Measurements from ENCODE around the gene CSMD2. TPM values are rescaled to one million over a fixed set of nuclear protein-coding genes. Genes with fewer than 3 reads are reported as not detected.

Gene CSMD2
- total and polyA plus RNA-seq, 4 experiments from 2014 or later = not detected

- CTCF ChIA-PET (ENCODE audit: partially characterized antibody) = no interaction called here
- Histone ChIP-seq H3K36me3 (ENCODE audit: insufficient read depth, low read length) (no peaks in the 10 kb centered on the region), H3K4me3 (ENCODE audit: low read length in 2 of 2) (no peak overlapping the region), H3K27ac (ENCODE audit: low read depth, low read length) (no peak overlapping the region), H3K27me3 (ENCODE audit: insufficient read depth, low read length) (no peaks in the 10 kb centered on the region), H3K9me3 (ENCODE audit: control insufficient read depth in 1 of 2, low read length in 2 of 2) (no peaks in the 10 kb centered on the region), H3K4me1 (ENCODE audit: insufficient read depth, low read length) (no peaks in the 10 kb centered on the region)
- H3K9me3 Mint-ChIP-seq = peaks cover 0 to 2% (median 0%) of the 10 kb centered on the region in 8 donors
- POLR2A ChIA-PET (ENCODE audit: partially characterized antibody) = no interaction called here
- DNase-seq = no peak
- no peak overlapping the region for H3K27ac Mint-ChIP-seq
- no peak overlapping the region for H3K4me3 Mint-ChIP-seq
- no peaks in the 10 kb centered on the region for H3K4me1 Mint-ChIP-seq
- intact Hi-C loops (cut with micrococcal nuclease) = no loop called here
- H3K27me3 Mint-ChIP-seq = peaks cover 5 to 6% of the 10 kb centered on the region in 2 donors
- no peaks in the 10 kb centered on the region for H3K36me3 Mint-ChIP-seq
Measured at GRCh38 chr1:33719771-33720670, 445.0 kb downstream of the CSMD2 start.

- H3K36me3 Mint-ChIP-seq = no peaks in the 10 kb centered on the region
Measured at GRCh38 chr1:33719326-33719725, 445.7 kb downstream of the CSMD2 start.

DNA sequence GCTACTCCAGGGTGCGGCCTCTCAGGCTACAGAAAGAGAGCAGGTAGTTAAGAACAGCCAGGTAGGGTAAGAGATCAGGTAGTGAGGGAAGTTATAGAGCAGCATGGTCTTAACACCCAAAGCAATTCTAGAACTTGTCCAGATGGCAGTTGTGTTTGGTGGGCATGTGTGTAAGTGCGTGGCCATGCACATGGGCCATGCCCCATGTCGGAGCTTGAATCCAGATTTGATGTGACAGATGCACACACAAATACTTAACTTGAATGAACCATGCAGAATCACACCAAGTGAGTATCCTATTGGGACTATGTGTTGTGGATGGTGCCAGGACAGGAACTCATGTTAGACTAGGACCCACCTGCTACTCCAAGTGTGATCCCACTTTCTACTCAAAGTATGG is 446.8 kb downstream of the CSMD2 start:
- Mint-ChIP-seq H3K4me3 (no peak overlapping the region), H3K4me1 (no peaks in the 10 kb centered on the region), H3K27ac (no peak overlapping the region), H3K27me3 (peaks cover 8 to 10% of the 10 kb centered on the region in 2 donors), H3K36me3 (no peaks in the 10 kb centered on the region), H3K9me3 (peaks cover 0 to 2% (median 0%) of the 10 kb centered on the region in 8 donors)
- no peaks in the 10 kb centered on the region for H3K4me1 ChIP-seq (ENCODE audit: insufficient read depth, low read length)
- no peaks in the 10 kb centered on the region for H3K27me3 ChIP-seq (ENCODE audit: insufficient read depth, low read length)
- no peak overlapping the region for H3K27ac ChIP-seq (ENCODE audit: low read depth, low read length)
- no peaks in the 10 kb centered on the region for H3K9me3 ChIP-seq (ENCODE audit: control insufficient read depth in 1 of 2, low read length in 2 of 2)
- intact Hi-C loops (cut with micrococcal nuclease) = no loop called here
- no peaks in the 10 kb centered on the region for H3K36me3 ChIP-seq (ENCODE audit: insufficient read depth, low read length)
- ChIA-PET POLR2A (ENCODE audit: partially characterized antibody) (no interaction called here), CTCF (ENCODE audit: partially characterized antibody) (no interaction called here)
- H3K4me3 ChIP-seq (ENCODE audit: low read length in 2 of 2) = no peak overlapping the region
- DNase-seq = no peak

More at GRCh38 chr1:33719326-33719725, 445.7 kb downstream of the CSMD2 start:
- Mint-ChIP-seq H3K9me3 (peaks cover 0 to 2% (median 0%) of the 10 kb centered on the region in 8 donors), H3K27me3 (peaks cover 5 to 7% of the 10 kb centered on the region in 2 donors), H3K4me1 (no peaks in the 10 kb centered on the region), H3K27ac (no peak overlapping the region), H3K4me3 (no peak overlapping the region)
- Histone ChIP-seq H3K4me1 (ENCODE audit: insufficient read depth, low read length) (no peaks in the 10 kb centered on the region), H3K27me3 (ENCODE audit: insufficient read depth, low read length) (no peaks in the 10 kb centered on the region), H3K4me3 (ENCODE audit: low read length in 2 of 2) (no peak overlapping the region), H3K9me3 (ENCODE audit: control insufficient read depth in 1 of 2, low read length in 2 of 2) (no peaks in the 10 kb centered on the region), H3K27ac (ENCODE audit: low read depth, low read length) (no peak overlapping the region), H3K36me3 (ENCODE audit: insufficient read depth, low read length) (no peaks in the 10 kb centered on the region)
- intact Hi-C loops (cut with micrococcal nuclease) = no loop called here
- CTCF ChIA-PET (ENCODE audit: partially characterized antibody) = no interaction called here
- DNase-seq = no peak
- POLR2A ChIA-PET (ENCODE audit: partially characterized antibody) = no interaction called here

DNA sequence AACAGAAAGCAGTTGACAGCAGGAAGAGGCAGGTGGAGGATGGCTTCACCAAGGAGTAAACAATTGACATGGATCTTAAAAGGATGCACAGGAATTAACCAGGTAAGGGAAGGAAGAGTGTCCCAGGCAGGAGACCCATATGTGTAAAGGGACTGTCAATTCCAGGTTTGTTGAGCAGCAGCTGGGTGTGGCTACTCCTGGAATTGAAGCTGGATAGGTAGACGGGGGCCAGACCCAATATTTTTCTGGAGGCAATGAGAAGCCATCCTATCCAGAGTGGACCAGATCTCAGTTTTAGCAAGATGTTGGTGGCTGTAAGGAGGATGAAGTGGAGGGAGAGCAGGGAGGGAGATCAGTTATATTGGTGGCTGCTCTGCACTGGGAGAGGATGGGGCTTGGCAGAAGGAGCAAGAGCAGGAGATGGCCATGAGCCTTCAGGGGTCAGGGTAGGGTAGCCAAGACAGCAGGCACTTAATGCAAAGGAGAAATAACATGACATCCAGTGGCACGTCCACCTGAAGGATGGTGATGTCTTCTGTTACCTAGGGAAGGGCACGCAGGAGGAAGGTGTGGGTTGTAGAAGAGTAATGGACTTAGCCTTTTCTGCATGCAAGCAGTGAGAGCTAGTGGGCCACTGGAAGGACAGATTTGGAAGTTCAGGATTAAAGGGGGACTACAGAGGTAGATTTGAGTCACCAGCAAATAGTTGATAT is 447.9 kb downstream of the CSMD2 start:
- DNase-seq = no peak
- no peak overlapping the region for H3K27ac ChIP-seq (ENCODE audit: low read depth, low read length)
- Mint-ChIP-seq H3K9me3 (peaks cover 0 to 2% (median 0%) of the 10 kb centered on the region in 8 donors), H3K36me3 (no peaks in the 10 kb centered on the region), H3K4me1 (no peaks in the 10 kb centered on the region), H3K27me3 (peaks cover 8 to 10% of the 10 kb centered on the region in 2 donors), H3K27ac (no peak overlapping the region), H3K4me3 (no peak overlapping the region)
- POLR2A ChIA-PET (ENCODE audit: partially characterized antibody) = no interaction called here
- no peaks in the 10 kb centered on the region for H3K36me3 ChIP-seq (ENCODE audit: insufficient read depth, low read length)
- intact Hi-C loops (cut with micrococcal nuclease) = no loop called here
- H3K4me3 ChIP-seq (ENCODE audit: low read length in 2 of 2) = no peak overlapping the region
- no peaks in the 10 kb centered on the region for H3K4me1 ChIP-seq (ENCODE audit: insufficient read depth, low read length)
- H3K9me3 ChIP-seq (ENCODE audit: control insufficient read depth in 1 of 2, low read length in 2 of 2) = no peaks in the 10 kb centered on the region
- CTCF ChIA-PET (ENCODE audit: partially characterized antibody) = no interaction called here
- H3K27me3 ChIP-seq (ENCODE audit: insufficient read depth, low read length) = no peaks in the 10 kb centered on the region

DNA sequence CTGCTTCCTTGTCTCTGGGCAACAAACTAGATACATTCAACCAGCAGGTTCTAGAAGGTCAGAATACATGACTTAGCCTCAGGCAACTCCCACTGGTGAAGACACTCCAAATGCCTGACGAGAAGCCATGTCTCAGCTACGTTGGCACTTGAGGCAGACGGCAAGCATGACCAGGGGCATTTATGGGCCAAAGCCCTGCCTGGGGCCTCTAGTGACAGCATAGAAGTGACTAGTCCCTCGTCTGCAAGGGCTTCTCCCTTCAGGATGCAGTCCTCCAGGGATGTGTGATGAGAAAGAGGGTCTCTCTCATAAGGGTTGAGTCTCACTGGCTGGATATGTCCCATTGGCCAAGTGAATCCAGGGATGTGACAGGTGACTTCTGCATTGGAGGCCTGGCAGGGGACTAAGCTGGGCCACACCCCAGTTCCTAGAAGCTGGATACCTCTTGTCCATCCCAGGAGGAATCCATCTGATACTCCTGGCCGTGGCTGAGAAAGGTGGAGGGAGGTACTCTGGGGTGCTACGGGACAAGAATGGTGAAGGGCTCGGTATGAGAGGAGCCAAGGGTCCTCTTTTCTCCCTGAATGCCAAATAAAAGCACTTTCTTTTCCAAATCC is 449.7 kb downstream of the CSMD2 start:
- H3K27ac ChIP-seq (ENCODE audit: low read depth, low read length) = no peak overlapping the region
- H3K9me3 ChIP-seq (ENCODE audit: control insufficient read depth in 1 of 2, low read length in 2 of 2) = no peaks in the 10 kb centered on the region
- Mint-ChIP-seq H3K4me1 (no peaks in the 10 kb centered on the region), H3K4me3 (no peak overlapping the region), H3K27me3 (peaks cover 8 to 19% of the 10 kb centered on the region in 2 donors), H3K36me3 (no peaks in the 10 kb centered on the region), H3K9me3 (peaks cover 0 to 2% (median 0%) of the 10 kb centered on the region in 8 donors), H3K27ac (no peak overlapping the region)
- H3K36me3 ChIP-seq (ENCODE audit: insufficient read depth, low read length) = no peaks in the 10 kb centered on the region
- no peak overlapping the region for H3K4me3 ChIP-seq (ENCODE audit: low read length in 2 of 2)
- CTCF ChIA-PET (ENCODE audit: partially characterized antibody) = no interaction called here
- intact Hi-C loops (cut with micrococcal nuclease) = no loop called here
- H3K27me3 ChIP-seq (ENCODE audit: insufficient read depth, low read length) = no peaks in the 10 kb centered on the region
- no peak for DNase-seq
- POLR2A ChIA-PET (ENCODE audit: partially characterized antibody) = no interaction called here
- H3K4me1 ChIP-seq (ENCODE audit: insufficient read depth, low read length) = no peaks in the 10 kb centered on the region

GRCh38 chr1:33714421-33714820 is 450.6 kb downstream of the CSMD2 start:
- no peaks in the 10 kb centered on the region for H3K4me1 Mint-ChIP-seq
- Histone ChIP-seq H3K27ac (ENCODE audit: low read depth, low read length) (no peak overlapping the region), H3K36me3 (ENCODE audit: insufficient read depth, low read length) (no peaks in the 10 kb centered on the region), H3K27me3 (ENCODE audit: insufficient read depth, low read length) (no peaks in the 10 kb centered on the region), H3K4me3 (ENCODE audit: low read length in 2 of 2) (no peak overlapping the region), H3K4me1 (ENCODE audit: insufficient read depth, low read length) (no peaks in the 10 kb centered on the region), H3K9me3 (ENCODE audit: control insufficient read depth in 1 of 2, low read length in 2 of 2) (no peaks in the 10 kb centered on the region)
- POLR2A ChIA-PET (ENCODE audit: partially characterized antibody) = no interaction called here
- H3K4me3 Mint-ChIP-seq = no peak overlapping the region
- no peak overlapping the region for H3K27ac Mint-ChIP-seq
- CTCF ChIA-PET (ENCODE audit: partially characterized antibody) = no interaction called here
- DNase-seq = no peak
- peaks cover 0 to 2% (median 0%) of the 10 kb centered on the region in 8 donors for H3K9me3 Mint-ChIP-seq
- peaks cover 6 to 22% of the 10 kb centered on the region in 2 donors for H3K27me3 Mint-ChIP-seq
- intact Hi-C loops (cut with micrococcal nuclease) = no loop called here
- H3K36me3 Mint-ChIP-seq = no peaks in the 10 kb centered on the region
